ENCODE results near the gene UBAP2. TPM values are rescaled to one million over a fixed set of nuclear protein-coding genes. Genes with fewer than 3 reads are reported as not detected.

The UBAP2 gene, protein sequence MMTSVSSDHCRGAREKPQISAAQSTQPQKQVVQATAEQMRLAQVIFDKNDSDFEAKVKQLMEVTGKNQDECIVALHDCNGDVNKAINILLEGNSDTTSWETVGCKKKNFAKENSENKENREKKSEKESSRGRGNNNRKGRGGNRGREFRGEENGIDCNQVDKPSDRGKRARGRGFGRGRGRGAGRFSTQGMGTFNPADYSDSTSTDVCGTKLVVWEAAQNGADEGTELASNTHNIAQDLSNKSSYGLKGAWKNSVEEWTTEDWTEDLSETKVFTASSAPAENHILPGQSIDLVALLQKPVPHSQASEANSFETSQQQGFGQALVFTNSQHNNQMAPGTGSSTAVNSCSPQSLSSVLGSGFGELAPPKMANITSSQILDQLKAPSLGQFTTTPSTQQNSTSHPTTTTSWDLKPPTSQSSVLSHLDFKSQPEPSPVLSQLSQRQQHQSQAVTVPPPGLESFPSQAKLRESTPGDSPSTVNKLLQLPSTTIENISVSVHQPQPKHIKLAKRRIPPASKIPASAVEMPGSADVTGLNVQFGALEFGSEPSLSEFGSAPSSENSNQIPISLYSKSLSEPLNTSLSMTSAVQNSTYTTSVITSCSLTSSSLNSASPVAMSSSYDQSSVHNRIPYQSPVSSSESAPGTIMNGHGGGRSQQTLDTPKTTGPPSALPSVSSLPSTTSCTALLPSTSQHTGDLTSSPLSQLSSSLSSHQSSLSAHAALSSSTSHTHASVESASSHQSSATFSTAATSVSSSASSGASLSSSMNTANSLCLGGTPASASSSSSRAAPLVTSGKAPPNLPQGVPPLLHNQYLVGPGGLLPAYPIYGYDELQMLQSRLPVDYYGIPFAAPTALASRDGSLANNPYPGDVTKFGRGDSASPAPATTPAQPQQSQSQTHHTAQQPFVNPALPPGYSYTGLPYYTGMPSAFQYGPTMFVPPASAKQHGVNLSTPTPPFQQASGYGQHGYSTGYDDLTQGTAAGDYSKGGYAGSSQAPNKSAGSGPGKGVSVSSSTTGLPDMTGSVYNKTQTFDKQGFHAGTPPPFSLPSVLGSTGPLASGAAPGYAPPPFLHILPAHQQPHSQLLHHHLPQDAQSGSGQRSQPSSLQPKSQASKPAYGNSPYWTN
- 18.3 and 24.8 TPM in 2 replicates for total RNA-seq (2014; rRNA removed; shearing (Covaris generic))

GRCh38 chr9:34048727-34049629 is at the start of gene UBAP2:
Gene UBAP2 (minus strand): TSS chr9:34048887. CDS start chr9:34017148, 31,739 bp downstream.
- peak; percentile 98 for DNase-seq (ENCODE audit: low spot score)

DNA sequence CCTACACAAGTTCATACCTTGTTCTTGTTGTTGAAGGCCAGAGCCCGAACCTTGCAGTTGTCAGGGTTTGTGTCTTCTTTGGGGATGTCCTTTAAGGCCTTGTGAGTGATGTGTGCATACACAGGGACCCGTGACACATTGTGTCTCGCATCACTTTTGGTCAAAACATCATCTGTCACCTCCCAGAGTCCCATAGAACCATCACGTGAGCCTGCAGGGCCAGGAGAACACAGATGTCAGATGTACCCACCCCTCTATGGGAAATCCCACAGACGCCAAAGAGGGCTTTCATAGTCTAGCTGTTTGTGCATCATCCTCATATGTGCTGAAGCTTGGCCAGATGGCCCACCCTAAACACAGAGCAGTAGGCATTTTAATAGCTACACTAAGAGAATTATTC is 49.6 kb upstream of the UBAP2 start:
- DNase-seq (ENCODE audit: low spot score) = no peak

GRCh38 chr9:34097865-34098264 is 49.2 kb upstream of the UBAP2 start:
- no peak for DNase-seq (ENCODE audit: low spot score)

GRCh38 chr9:34096751-34097150 is 48.1 kb upstream of the UBAP2 start:
- no peak for DNase-seq (ENCODE audit: low spot score)

- no peak for DNase-seq (ENCODE audit: low spot score)
Observed at GRCh38 chr9:34093578-34093977, 44.9 kb upstream of the UBAP2 start.

- no peak for DNase-seq (ENCODE audit: low spot score)
Observed at GRCh38 chr9:34089311-34089710, 40.6 kb upstream of the UBAP2 start.

- DNase-seq (ENCODE audit: low spot score) = no peak
Observed at GRCh38 chr9:34087370-34087769, 38.7 kb upstream of the UBAP2 start.

DNA sequence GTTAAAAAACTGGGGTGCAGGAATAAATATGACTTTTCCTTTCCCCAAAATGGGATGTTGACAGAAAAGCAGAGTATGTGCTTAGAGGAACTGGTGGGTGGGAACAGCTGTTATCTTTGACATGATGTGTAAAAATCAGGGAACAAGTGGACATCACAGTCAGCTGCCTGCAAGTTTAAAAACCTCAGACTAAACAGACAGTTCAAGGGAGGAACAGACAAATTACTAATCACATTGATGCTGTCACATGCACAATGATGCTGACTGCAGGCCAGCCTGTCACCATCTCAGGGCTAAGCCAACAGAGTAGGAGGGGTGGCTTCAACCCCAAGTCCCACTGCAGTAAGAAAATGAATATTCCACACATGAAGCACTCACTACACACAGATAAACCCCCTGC is 38.2 kb upstream of the UBAP2 start:
- DNase-seq (ENCODE audit: low spot score) = no peak

DNA sequence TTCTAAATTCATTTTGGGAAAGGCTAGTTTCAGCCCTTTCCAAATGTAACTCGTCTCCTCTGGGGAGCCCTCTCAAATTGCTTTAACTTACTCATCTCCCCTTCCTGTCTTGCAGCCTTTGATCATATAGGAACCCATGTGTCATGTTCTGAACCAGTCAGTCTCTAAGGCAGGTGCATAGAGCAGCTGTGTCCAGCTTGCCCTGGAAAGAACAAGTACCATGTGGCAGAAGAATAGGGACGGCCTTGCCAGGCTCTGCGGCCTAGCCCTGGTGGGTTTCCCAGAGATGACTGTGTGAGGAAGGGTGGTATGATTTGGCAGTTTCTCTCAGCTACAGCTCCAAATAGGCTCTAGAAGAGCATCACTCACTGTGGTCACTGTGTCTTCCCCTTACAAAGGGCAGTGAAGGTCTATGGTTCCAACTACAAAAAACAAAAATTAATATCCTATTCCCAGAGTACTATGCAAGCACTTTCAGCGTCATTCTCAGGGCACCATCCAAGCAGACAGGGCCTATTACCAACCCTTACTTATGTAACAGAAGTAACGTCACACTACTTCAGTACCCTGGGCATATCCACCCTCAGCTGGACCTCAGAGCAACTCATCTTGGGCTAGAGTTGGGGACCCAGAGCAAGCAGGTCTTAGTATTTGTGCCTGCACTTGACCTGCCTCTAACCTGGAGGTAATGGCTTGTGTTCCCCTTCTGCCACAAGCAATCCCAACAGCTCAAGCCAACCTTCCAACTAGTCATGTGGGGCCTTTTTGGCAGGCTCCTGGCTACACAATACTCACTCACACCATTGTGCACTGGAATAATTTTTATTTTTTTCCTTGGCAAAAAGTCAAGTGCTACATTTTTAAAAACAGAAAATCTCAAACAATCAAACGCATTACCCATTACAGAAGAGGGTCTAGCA is 37.2 kb upstream of the UBAP2 start:
- no peak for DNase-seq (ENCODE audit: low spot score)

DNA sequence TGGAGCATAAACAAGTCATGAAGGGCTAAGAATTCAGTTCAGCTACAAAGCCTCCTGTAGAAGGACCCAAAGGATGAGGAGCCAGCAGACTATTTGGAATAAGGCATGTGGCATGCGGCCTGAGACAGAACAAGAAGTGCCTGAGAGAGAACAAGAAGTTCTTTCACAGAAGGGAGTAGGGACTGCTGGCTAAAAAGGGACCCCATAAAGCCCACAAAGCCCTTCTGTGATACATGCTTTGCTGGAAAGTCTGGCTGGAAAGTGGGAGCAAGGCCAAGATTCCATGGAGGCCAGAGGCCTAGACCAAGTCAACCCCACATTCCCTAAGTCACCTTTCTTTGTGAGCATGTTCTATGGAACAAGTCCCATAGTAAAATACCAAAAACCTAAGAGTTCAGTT is 35.9 kb upstream of the UBAP2 start:
- no peak for DNase-seq (ENCODE audit: low spot score)

GRCh38 chr9:34079181-34079580 is 30.5 kb upstream of the UBAP2 start:
- DNase-seq (ENCODE audit: low spot score) = peak; percentile 9

DNA sequence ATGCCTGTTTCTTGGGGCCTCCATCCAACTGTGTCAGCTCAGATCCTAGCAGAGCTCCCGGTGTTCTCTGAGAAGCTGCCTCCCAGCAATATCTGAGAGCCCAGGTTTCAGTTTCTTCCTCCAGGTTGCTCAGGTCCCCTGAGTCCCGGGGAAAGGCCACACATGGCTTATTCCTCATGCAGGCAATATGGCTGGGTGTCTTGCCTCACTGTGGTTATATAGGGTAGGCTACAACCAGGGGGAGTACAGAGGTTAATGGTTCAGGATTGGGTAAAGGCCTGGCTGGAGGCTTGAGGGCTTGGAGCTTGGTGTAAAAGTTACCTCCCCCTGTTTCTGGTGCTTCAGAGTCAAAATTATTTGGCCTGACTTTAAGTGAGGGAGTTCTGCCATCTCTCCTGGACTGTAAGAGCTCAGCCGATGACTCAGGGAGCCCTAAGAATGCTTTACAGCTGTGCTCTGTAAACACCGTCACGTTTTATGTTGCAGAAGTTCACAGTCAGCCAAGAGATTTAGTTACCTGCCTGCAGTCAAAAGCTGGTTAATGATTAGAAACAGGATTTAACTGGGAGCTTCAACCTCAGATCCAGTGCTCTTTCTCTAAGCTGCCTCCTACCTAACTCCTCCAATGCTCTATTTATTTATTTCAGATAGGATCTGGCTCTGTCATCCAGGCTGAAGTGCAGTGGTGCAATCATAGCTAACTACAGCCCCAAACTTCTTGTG is 24.3 kb upstream of the UBAP2 start:
- DNase-seq (ENCODE audit: low spot score) = peak; percentile 84

GRCh38 chr9:34072410-34072809 is 23.7 kb upstream of the UBAP2 start:
- DNase-seq (ENCODE audit: low spot score) = peak; percentile 73

- no peak for DNase-seq (ENCODE audit: low spot score)
Observed at GRCh38 chr9:34070606-34071324, 22.1 kb upstream of the UBAP2 start.

DNA sequence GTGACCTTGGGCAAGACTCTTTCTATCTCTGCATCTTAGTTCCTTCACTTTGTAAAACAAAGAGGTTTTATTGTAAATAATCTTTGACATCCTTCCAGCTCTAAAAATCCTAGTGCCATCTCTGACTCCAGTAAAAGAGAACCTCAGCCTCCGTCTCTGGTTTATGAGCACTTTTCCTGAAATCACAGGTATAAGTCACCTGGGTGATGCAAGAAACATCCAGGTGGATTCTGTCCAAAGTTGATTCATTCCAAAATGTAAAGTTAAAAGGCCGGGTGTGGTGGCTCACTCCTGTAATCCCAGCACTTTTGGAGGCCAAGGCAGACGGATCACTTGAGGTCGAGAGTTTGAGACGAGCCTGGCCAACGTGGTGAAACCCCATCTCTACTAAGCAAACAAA is 21.1 kb upstream of the UBAP2 start:
- no peak for DNase-seq (ENCODE audit: low spot score)

GRCh38 chr9:34065541-34065940 is 16.9 kb upstream of the UBAP2 start:
- no peak for DNase-seq (ENCODE audit: low spot score)

- no peak for DNase-seq (ENCODE audit: low spot score)
Observed at GRCh38 chr9:34059954-34060353, 11.3 kb upstream of the UBAP2 start.

GRCh38 chr9:34059281-34059680 is 10.6 kb upstream of the UBAP2 start:
- DNase-seq (ENCODE audit: low spot score) = no peak

All from HT-29 (cell line).